Hippocampal formation (tissue), 2 donors: ENCODE data around the gene SYNJ2.

Experiments
- DNase-seq, 2 donors: peaks; one replicate each; lab custom pipeline; 2025; lab: John Stamatoyannopoulos, UW

SYNJ2 gene

DNA sequence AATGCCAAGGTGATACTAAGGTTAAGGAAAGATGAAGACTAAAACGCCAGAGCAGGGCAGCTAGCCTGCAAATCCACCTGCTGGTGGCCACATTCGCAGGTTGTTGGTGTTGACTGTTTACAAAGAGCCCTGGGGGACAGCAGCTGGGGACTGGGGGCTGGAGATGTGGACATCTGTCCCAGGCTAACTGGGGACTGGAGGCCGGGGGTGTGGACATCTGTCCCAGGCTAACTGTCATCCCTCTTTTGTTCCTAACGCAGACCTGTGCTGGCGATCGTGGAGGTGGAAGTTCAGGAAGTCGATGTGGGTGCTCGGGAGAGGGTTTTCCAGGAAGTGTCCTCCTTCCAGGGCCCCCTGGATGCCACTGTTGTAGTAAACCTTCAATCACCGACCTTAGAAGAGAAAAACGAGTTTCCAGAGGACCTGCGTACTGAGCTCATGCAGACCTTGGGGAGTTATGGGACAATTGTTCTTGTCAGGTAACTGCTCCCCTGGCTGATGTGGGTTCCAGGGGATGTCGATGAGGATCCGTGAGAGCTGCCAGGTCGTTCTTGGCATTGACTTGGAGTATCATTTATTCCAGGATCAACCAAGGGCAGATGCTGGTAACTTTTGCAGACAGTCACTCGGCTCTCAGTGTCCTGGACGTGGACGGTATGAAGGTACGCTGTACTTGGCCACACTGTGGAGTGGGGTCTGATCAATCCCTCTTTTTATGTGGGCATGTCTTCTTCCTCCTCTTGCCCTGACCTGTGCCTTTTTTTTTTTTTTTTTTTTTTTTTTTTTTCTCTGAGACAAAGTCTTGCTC, 99.4 kb downstream of the SYNJ2 start:
- DNase-seq, result no peak

DNA sequence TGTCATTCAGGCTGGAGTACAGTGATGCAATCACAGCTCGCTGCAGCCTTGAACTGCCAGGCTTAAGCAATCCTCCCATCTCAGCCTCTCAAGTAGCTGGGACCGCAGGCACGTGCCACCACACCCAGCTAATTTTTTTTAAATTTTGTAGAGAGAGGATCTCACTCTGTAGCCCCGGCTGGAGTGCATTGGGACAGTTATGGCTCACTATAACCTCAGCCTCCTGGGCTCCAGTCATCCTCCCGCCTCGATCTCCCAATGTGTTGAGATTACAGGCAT, 99.9 kb downstream of the SYNJ2 start:
- DNase-seq, result no peak

DNA sequence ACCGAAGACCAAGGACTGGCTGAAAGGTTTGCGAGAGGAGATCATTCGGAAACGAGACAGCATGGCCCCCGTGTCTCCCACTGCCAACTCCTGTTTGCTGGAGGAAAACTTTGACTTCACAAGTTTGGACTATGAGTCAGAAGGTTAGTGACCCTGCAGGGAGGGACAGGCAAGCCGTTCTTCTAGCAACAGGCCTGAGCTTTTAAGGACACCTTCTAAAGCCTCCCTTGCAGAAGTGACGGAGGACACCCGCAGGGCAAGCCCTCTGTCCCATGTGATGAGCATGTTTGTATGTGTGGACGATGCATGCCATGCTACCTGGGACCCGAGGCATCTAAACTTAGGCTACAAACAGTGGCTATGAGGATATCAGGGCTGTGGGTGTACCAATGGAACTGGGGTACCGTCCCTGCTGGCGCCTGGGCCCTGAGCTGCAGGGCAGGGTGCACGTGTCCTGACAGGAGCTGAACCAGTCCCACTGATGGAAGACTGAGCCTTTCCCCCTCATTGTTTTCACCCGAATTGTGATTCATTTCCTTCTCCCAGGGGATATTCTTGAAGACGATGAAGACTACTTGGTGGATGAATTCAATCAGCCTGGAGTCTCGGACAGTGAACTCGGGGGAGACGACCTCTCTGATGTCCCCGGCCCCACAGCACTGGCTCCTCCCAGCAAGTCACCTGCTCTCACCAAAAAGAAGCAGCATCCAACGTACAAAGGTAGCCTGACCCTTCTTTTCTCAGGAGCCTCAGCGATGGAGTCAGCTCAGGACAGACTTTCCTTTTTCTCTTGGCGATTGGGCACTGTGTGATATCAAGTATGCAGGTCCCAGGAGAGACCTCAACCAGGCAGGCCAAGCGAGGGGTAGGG, 102.0 kb downstream of the SYNJ2 start:
- DNase-seq, result no peak

DNA sequence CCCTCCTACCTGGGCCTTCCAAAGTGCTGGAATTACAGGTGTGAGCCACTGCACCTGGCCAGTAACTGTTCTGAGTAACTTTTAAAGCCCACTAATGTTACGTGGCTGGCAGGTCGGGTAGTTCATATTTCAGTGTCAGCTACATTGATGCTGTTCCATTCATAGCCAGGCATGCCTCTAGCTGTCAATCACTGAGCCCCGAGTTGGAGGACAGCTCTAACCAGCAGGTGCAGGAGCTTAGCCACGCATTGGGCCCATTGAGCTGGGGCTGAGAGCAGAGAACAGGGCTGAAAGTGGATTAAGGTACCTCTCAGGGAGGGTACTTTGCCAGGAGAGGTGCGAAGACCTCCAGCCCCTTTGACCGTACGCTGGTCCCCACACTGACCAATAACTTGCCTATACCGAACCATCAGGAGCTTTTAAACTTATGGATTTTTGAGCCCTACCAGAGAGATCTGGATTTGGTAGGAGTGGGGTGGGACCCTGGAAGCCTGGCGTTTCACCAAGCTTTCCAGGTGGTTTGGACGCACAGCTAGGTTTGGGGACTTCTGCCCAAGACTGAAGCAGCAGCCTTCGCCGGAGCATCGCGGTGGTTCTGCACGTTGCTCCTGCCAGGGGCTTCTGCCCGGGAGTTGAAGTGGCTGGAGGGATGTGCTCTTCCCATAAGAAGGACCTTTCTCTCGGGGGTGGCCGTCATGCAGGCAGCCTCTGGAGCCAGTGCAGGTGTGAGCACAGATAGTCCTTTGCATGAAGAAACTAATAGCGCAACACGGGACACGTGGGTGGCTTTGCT, 103.8 kb downstream of the SYNJ2 start:
- no peak for DNase-seq

DNA sequence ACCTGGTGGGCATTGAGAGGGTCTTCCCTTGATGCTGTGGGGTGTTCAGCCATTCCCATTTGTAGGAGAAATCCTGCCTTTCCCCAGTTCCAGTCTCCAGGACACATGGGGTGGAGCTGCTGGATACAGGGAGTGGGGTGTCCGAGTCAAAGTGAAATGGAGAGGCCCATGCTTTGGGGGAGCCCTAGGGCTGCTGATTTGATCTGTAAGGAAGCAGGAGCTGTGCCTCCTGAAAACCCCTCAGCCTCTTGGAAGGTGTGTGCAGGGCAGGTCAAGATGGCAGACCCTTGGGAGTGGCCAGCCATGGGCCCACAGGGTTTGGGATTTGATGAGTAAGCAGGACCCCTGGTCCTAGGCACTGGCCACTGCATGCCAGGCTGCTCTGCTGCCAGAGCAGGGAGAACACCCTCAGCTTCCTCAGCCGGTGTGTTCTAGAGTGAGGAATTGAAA, 104.4 kb downstream of the SYNJ2 start:
- DNase-seq, result no peak

DNA sequence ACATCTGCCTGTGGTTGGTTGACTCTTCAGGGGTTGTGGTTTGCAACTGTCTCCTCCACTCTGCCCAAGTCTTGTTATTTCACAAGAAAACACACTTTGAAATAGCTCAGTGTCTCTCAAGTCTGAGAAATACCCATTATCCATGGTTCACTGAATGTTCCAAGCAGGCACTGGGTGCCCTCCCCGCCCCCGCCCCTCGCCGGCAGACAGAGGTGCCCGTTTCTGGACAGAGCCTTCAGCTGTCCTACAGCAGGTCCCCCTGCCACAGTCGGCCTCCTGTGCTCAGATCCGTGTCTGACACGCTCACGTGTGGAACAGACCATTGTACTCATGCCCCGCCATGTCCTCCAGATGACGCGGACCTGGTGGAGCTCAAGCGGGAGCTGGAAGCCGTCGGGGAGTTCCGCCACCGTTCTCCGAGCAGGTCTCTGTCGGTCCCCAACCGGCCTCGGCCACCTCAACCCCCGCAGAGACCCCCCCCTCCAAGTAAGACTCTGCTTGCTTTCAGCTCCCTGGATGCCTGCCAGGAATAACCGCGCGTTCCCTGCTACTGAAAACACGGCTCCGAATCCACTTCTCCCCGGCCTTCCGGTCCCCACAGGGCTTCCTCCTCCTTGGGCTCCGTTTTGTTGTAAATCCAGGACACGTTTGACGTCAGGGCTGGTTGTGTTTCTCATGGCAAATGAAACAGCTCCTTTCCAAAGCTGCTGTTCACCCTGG, 105.0 kb downstream of the SYNJ2 start:
- DNase-seq, result no peak

DNA sequence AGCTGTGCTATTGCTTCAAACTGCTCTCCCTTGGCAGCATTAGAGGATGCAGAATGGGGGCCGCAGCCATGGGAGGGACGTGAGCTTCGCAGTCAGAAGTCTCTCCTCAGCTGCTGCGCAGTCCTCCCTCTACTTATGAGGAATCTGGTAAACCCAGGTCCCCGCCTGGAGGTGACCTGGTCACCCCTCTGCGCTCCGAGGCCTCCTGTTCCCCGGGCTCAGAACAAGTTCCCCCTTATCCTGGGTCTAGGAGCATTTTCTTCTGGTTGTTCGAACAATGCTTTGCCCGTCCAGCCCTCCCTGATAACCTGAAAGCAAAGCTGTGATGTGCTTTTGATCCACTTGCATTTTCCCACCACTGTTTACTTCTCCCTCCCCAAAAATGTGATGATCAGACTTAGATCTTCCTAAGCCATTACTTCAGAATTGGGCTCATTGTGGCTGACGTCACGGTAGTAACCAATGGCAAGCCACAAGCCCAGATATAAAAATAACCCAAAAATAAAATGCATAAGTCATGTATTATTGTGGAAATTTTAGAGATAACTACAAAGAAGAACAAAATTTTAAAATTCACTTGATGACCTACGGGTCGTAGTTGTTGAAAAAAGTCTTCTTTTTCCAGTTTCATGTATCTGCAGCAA, 105.7 kb downstream of the SYNJ2 start:
- no peak for DNase-seq

DNA sequence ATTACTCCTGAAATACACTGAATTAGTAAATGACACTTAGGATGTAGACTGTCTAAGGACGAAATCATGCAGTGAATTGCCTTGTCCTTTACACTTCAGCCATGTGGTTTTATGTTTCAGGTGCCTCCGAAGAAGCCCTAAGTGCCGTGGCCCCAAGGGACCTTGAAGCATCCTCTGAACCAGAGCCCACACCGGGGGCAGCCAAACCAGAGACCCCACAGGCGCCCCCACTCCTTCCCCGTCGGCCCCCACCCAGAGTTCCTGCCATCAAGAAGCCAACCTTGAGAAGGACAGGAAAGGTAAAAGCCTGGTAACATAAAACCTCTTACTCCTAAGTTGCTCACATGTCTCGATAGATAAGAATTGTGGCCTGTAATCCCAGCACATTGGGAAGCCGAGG, 111.1 kb downstream of the SYNJ2 start:
- DNase-seq, result no peak

DNA sequence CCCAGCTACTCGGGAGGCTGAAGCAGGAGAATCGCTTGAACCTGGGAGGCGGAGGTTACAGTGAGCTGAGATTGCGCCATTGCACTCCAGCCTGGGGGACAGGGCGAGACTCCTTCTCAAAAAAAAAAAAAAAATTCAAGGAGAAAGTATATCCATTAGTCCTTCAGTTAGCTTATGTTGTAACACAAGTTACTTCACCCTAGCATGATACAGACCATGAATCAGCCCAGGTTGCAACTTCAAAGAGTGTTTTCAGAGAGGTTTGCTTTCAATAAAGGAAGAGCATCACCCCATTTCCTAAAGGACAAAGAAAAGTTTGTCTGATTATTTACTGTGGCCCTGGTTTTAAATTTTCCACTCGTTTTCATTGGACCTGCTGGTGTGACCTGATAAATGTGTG, 113.4 kb downstream of the SYNJ2 start:
- DNase-seq, result no peak

DNA sequence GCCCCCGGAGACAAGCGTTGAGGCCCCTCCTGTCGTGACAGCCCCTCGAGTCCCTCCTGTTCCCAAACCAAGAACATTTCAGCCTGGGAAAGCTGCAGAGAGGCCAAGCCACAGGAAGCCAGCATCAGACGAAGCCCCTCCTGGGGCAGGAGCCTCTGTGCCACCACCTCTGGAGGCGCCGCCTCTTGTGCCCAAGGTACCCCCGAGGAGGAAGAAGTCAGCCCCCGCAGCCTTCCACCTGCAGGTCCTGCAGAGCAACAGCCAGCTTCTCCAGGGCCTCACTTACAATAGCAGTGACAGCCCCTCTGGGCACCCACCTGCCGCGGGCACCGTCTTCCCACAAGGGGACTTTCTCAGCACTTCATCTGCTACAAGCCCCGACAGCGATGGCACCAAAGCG, 114.0 kb downstream of the SYNJ2 start:
- no peak for DNase-seq

DNA sequence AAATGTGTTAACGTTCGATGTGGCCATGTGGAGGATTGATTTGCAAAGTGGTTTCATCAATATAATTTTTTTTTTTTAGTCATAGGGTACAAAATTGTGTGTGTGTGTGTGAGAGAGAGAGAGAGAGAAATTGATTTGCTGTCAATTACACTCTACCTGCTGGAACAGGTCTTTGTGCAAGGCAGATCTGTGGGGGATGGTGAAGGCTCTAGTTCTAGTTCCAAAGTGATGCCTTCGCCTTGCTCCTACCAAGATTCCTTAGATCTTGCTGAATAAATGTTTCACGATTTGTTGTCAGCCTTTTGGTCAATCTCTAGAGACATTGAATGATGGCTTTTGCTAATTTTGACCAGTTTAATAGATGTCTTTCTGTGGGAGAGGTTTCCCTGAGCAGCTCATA, 121.6 kb downstream of the SYNJ2 start:
- no peak for DNase-seq

DNA sequence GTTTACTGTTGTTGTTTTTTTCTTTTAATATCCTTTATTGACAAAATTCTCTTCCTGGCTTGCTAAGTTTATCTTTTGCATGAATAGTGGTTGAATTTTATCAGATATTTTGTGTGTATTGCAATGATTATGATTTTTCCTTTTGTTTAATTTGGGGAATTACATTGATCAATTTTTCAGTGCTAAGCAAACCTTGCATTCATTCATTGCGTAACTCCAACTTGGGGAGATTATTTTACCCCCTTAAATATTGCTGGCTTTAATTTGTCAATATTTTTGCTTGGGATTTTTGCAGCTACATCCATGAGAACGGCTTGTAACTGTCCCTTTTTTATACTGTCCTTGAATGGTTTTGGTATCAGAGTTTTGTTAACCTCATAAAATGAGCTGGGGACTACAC, 123.0 kb downstream of the SYNJ2 start:
- no peak for DNase-seq

DNA sequence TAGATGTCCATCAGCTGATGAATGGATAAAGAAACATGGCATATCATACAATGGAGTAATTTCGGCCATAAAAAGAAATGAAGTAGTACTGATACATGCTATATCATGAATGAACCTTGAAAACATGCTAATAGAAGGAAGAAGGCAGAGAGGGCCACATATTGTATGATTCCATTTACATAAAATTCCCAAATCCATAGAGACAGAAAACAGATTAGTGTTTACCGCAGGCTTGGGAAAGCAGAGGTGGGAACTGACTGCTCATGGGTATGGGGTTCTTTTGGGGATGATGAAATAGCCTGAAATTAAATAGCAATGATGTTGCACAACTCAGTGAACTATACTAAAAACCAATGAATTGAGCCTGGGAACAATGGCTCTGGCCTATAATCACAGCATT, 128.1 kb downstream of the SYNJ2 start:
- DNase-seq, result no peak

DNA sequence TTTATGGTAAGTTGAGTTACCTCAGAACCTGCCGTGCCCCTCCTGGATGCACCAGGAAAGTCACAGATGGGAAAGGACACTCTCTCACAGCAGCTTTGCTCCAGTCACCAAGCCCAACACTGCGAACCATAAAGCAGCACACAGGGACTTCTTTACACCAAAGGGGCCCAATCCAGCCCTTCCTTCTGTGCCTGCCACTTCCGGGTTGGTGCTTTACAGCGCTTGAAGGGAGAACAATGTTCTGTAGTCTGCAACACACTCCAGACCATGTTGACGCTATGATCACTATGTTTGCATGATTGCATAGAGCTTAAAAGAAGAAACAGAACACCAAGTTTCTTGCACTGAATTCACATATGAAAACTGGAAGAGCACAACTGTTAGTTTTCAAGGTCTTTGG, 129.3 kb downstream of the SYNJ2 start:
- DNase-seq, result no peak

DNA sequence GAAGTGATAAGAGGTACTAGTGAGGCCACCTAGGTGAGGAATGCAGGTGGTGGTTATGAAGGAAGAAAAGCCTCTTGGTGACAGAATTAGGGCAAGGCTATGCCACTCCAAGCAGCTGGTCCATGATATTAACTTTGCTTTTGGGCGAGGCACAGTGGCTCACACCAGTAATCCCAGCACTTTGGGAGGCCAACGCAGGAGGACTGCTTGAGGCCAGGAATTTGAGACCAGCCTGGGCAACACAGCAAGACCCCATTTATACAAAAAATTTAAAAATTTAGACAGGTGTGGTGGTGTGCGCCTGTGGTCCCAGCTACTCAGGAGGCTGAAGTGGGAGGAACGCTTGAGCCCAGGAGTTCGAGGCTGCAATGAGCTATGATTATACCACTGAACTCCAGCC, 130.3 kb downstream of the SYNJ2 start:
- DNase-seq, result no peak

DNA sequence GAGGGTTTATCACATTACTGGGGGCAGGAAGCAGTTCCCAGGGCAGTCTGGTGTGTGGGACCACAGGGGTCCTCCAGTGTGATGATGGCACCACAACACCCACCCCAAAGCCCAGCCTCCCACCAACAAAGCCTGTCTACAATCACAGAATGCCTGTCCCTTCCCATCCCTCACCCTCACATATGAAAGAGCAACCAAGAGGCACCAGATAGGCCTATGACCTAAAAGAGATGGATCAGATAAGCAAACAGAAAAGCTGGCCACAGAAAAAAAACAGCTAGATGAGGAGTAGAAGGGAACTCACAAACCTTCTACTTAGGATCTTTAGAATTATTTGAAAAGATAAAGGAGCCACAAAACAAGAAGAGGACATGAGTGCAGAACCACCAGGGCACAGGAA, 132.1 kb downstream of the SYNJ2 start:
- DNase-seq, result no peak

DNA sequence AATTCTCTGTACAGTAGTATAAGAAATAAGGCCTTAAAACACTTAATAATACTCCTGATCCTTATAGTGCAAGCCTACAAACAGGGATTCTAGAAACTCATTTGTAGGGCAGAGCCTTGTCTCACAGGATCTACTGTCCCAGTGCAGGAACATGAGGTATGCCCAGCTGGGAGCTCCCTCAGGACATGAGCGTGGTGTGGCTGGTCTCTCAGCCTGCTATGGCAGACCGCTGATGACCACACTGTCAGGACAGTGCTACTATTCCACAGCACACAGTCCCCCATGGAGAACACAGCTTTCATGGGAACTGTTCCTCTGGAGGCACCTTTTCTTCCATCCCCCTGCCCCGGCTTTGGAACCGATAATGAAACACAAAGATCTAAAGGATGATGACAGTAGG, 133.4 kb downstream of the SYNJ2 start:
- no peak for DNase-seq

DNA sequence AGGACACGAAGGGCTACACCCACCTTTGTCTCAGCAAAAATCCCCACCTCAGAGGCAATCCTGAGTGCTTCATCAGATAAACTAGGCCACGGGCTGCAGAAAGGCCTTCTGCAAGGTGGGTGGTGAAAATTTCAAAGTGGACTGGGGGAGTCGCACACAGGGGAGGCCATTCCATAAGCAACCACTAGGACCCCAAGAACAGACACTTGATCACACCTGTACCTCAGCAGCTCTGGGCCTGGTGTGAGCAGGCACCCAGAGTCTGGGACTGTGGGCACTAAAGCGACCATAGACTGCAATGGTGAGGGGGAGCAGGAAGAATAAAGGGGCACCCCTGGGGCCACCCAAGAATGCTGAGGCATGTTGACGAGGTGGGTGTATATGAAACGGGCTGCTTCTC, 133.8 kb downstream of the SYNJ2 start:
- no peak for DNase-seq

DNA sequence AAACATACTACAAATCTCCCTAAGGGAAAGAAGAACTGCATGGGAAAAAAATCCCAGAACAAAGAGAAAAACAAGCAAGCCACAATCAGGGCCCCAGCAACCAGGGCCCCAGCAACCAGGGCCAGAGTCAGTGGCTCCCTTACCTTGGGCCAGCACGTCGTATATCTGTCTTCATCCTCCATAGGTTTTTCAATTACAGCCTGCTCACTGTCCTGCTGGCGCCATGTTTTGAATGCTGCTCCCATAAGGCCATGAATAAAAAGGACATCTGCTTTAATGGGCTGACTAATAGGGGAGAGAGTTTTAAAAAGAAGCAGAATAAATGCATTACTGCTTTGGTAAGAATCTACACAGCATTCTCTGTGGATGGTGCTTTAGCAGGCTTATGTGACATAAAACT, 137.2 kb downstream of the SYNJ2 start:
- no peak for DNase-seq

DNA sequence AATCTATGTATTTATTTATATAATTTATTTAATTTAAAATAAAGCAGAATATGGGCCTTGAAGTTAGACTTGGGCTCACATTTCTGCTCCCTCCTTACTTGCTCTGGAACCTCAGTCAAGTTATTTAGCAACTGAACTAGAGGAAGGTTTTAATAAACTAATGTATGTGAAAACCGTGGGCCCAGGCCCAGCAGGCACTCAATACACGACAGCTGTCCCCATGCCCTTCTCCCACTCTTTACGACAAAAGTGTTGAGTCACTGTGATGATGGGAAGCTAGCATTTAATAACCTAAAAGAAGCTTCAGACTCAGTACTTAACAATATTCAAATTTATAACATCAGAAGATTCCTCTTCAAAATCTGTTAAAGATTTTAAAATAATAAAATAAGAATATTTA, 139.7 kb downstream of the SYNJ2 start:
- no peak for DNase-seq

DNA sequence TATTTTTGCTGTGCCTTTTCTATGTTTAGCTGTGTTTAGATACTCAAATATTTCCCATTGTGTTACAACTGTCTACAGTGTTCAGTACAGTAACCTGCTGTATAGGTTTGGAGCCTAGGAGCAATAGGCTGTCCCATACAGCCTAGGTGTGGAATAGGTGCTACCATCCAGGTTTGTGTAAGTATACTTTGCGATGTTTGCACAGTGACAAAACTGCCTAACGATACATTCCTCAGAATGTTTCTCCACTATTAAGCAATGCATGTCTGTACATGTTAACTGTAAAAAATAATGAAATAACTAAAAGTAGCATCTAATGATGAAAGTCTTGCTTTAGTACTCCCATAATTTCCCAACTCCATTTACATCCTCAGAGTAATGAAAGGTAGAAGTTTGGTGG, 140.4 kb downstream of the SYNJ2 start:
- DNase-seq, result no peak

DNA sequence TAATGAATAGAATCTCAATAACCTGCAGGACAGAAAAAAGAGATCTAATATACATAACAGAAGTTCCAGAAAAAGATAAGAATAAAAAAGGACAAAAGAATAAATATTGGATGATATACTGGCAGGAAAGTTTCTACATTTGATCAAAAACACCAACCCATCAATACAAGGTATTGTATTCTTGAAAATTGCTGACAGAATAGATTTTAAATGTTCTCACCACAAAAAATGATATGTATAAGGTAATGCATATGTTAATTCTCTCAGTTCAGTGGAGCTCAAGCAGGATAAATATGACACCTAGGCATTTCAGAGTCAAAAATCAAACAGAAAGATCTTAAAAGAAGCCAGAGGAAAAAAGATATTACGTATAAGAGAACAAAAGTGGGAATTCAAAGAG, 142.6 kb downstream of the SYNJ2 start:
- DNase-seq, result no peak
